Measurements from ENCODE around the gene IBTK. TPM values are rescaled to one million over a fixed set of nuclear protein-coding genes. Genes with fewer than 3 reads are reported as not detected.
A peak's percentile ranks its signal among the peaks of the same experiment; 100 is the strongest.
"Not testable (repeated sequence)": the region's sequence is repeated elsewhere in the genome, so short reads cannot be mapped to it uniquely, and the experiment has no call there.

IBTK gene
- total and polyA plus RNA-seq, 8 donors, result 12.9 to 22.7 (median 20.4) TPM

DNA sequence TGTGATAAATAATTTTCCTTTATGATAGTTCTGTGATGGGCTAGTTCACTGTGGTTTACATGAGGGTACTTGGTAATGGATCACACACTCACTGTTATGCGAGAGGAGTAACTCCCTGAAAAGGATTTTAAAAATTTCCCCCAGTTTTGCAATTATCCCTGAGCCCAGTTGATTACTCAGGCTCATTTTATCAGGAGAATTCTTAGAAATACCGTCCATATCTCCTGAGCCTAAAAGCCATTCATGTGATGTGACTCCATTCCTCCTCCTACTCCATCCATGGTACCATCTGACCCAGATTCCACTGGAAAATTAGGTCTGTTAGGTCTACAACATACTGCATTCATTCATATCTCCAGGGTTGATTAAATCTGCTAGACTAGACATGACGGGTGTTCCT, 16.4 kb upstream of the IBTK start:
- no peaks in the 10 kb centered on the region for H3K9me3 ChIP-seq

DNA sequence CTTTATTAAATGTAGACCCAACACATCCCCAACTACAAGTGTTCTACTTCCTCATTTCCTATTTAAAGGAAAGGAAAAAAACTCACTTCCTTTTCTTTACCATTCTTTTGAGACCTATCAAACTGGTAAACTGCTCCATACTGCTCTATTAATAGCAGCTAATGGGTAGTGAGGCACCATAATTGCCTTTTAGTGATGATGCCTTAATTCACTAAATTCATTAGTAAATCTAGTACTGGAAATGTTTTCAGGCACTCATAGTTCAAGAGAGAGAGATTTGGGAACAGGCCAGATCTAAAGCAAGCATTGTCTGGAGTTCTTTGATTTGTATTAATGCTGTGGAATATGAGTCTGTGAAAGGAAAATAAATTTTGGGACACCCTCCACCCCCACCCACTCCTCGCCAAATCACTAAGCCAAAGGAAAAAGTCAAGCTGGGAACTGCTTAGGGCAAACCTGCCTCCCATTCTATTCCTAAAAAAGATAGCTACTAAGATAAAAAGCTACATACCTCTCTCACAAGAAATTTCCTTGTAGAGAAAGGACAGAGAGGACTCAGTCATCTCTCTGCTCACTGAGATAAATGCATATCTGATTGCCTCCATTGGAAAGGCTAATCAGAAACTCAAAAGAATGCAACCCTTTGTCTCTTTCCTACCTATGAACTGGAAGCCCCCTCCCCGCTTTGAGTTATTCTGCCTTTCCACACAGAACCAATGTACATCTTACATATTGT, 13.6 kb upstream of the IBTK start:
- Histone ChIP-seq H3K4me1 (no peaks in the 10 kb centered on the region), H3K9me3 (no peaks in the 10 kb centered on the region), H3K36me3 (no peaks in the 10 kb centered on the region), H3K27ac (no peak overlapping the region), H3K4me3 (no peak overlapping the region), H3K27me3 (no peaks in the 10 kb centered on the region)
- intact Hi-C loops (cut with DNase I), result no loop called here
- TF ChIP-seq, protein P1, sequence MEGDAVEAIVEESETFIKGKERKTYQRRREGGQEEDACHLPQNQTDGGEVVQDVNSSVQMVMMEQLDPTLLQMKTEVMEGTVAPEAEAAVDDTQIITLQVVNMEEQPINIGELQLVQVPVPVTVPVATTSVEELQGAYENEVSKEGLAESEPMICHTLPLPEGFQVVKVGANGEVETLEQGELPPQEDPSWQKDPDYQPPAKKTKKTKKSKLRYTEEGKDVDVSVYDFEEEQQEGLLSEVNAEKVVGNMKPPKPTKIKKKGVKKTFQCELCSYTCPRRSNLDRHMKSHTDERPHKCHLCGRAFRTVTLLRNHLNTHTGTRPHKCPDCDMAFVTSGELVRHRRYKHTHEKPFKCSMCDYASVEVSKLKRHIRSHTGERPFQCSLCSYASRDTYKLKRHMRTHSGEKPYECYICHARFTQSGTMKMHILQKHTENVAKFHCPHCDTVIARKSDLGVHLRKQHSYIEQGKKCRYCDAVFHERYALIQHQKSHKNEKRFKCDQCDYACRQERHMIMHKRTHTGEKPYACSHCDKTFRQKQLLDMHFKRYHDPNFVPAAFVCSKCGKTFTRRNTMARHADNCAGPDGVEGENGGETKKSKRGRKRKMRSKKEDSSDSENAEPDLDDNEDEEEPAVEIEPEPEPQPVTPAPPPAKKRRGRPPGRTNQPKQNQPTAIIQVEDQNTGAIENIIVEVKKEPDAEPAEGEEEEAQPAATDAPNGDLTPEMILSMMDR (IDR thresholded peaks at IDR 0.05), result no peak
- FAIRE-seq (no peak), ATAC-seq (no peak), DNase-seq (no peak)
- 77 to 93% methylated on average over 2 of the region's 2 CpGs for WGBS, 2 donors

More for the DNA sequence above, 16.4 kb upstream of the IBTK start:
- no peak for DNase-seq
- no peaks in the 10 kb centered on the region for H3K27me3 ChIP-seq
- 75 to 89% methylated on average over 3 of the region's 3 CpGs for WGBS, 2 donors
- FAIRE-seq, result no peak
- H3K27ac ChIP-seq, result no peak overlapping the region
- intact Hi-C loops (cut with DNase I), result no loop called here
- no peak overlapping the region for H3K4me3 ChIP-seq
- no peaks in the 10 kb centered on the region for H3K36me3 ChIP-seq
- H3K4me1 ChIP-seq, result no peaks in the 10 kb centered on the region
- ATAC-seq, result no peak
- TF ChIP-seq, protein P1 (IDR thresholded peaks at IDR 0.05), result no peak

DNA sequence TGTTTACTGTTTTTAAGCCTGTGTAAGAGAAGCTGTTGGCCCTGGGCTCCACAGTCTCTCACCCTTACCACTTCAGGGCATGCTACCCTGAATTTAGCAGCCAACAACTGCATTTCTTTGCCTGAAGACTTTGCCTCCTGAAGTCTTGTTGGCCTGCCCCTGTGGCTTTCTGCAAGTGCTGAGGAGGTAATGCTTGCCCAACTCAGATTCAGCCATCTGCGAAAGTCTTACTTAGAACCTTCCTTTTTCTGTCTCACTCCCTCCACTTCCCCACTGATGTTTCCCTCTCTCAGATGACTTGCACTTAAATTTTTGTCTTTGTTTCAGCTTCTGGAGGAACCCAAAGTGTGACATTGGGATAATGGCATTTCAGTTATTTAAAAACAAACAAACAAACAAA, 11.8 kb upstream of the IBTK start:
- ATAC-seq (no peak), DNase-seq (no peak), FAIRE-seq (no peak)
- Histone ChIP-seq H3K36me3 (no peaks in the 10 kb centered on the region), H3K4me1 (no peaks in the 10 kb centered on the region), H3K27ac (no peak overlapping the region), H3K27me3 (no peaks in the 10 kb centered on the region), H3K9me3 (no peaks in the 10 kb centered on the region), H3K4me3 (no peak overlapping the region)
- 89 to 91% methylated on average over 1 of the region's 1 CpG for WGBS, 2 donors
- TF ChIP-seq, protein P1 (IDR thresholded peaks at IDR 0.05), result no peak
- intact Hi-C loops (cut with DNase I), result no loop called here

DNA sequence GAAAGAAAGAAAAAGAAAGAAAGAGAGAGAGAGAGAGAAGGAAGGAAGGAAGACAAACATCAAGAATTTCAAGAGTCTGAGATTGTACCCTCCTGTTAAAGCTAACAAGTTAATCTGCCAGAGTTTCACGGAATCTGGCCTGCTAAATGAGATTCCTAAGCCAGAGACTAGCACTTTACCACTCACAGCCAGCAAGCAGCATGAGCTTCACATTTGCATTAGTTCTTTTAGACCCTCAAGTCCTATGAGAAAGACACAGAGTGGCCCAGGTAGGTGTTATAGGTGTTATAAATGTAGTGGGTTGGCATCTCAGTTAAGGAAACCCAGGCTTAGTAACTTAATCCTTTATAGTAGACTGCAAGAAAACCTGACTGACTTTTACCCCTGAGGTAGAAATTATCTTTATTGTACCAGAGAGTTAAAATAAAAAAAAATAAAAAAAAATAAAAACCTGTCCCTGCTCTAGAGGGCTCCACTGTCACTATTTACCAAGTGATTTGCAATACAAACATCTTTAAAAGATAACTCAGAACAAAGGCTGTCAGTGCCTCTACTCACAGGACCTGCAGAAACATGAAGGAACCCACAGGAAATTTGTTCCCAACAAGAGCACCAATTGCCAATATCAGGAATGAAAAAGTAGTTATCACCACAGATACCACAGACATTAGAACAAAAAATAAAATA, 9.7 kb upstream of the IBTK start:
- 55 to 57% methylated on average over 1 of the region's 1 CpG for WGBS, 2 donors
- peak in 2 of 4 donors; percentile 56 to 62 for ATAC-seq
- FAIRE-seq, result no peak

DNA sequence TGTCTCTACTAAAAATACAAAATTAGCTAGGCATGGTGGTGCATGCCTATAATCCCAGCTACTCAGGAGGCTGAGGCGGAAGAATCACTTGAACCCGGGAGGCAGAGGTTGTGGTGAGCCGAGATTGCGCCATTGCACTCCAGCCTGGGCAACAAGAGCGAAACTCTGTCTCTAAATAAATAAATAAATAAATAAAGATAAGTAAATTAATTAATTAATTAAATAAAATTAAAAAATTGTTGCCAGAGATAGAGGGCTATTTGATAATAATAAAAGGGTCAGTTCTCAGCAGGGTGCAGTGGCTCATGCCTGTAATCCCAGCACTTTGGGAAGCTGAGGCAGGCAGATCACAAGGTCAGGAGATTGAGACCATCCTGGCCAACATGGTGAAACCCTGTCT, 7.2 kb upstream of the IBTK start:
- 93 to 95% methylated on average over 5 of the region's 5 CpGs for WGBS, 2 donors
- intact Hi-C loops (cut with DNase I); H3K36me3 ChIP-seq; H3K4me3 ChIP-seq; H3K4me1 ChIP-seq; FAIRE-seq; DNase-seq; H3K27ac ChIP-seq; H3K27me3 ChIP-seq; ATAC-seq; H3K9me3 ChIP-seq: not testable (repeated sequence)

More for the DNA sequence above, 9.7 kb upstream of the IBTK start:
- no peaks in the 10 kb centered on the region for H3K4me1 ChIP-seq
- TF ChIP-seq, protein P1 (IDR thresholded peaks at IDR 0.05), result no peak
- H3K4me3 ChIP-seq, result no peak overlapping the region
- no peaks in the 10 kb centered on the region for H3K9me3 ChIP-seq
- no peaks in the 10 kb centered on the region for H3K36me3 ChIP-seq
- H3K27ac ChIP-seq, result no peak overlapping the region
- intact Hi-C loops (cut with DNase I), result no loop called here
- DNase-seq, result no peak
- no peaks in the 10 kb centered on the region for H3K27me3 ChIP-seq
